HepG2 (cell line): Measurements from ENCODE around the gene TNN. TPM values are rescaled to one million over a fixed set of nuclear protein-coding genes. Genes with fewer than 3 reads are reported as not detected.

Experiments used
- ATAC-seq: fragments of 200-7000 bp; cut with Tn5 transposase; 3 replicates; pipeline ENCODE4 v1.9.1; 2020; ENCODE audit warnings: mild to moderate bottlenecking, moderate library complexity
- BruUV-seq: library from RNA; stranded (reverse); fragments of 400-500 nt; replicated peaks from 2 replicates; lab custom pipeline; 2021; lab: Mats Ljungman, UMichigan
- CTCF ChIA-PET: fragments of 300-600 bp; formaldehyde crosslinking; extraction: SDS; loops from one replicate; lab custom pipeline; 2021; ENCODE audit warnings: low total read pairs, inconsistent platforms, low intra/inter-chr PET ratio; lab: Yijun Ruan, JAX
- POLR2A ChIA-PET: fragments of 350-600 bp; sonication (Branson Sonifier 250); formaldehyde crosslinking; loops from one replicate; lab custom pipeline; 2020; ENCODE audit warnings: antibody characterized with exemption, inconsistent platforms; lab: Yijun Ruan, JAX
- DNase-seq: peaks from one replicate; pipeline ENCODE4 v3.0.0-alpha.2; 2015; ENCODE audit warnings: low spot score
- FAIRE-seq: peaks from 3 replicates; lab custom pipeline; 2011; peaks lifted over from hg19 to GRCh38; lab: Jason Lieb, UNC
- H2AFZ ChIP-seq: one replicate; pipeline ENCODE4 v1.6.1; 2011; ENCODE audit warnings: low read length, inconsistent platforms
- H3K27ac ChIP-seq: fragments of 300-600 bp; 3 replicates; pipeline ENCODE4 v1.8.0; 2011; ENCODE audit warnings: mixed run types, mild to moderate bottlenecking, mixed read lengths, low read length, inconsistent platforms; ENCODE audit not compliant: insufficient read depth; ENCODE audit errors: extremely low read length
- H3K27me3 ChIP-seq, 2 experiments: fragments of 200-600 bp in 1 of 2; 2 replicates in 1 of 2; 3 replicates in 1 of 2; pipeline versions ENCODE4 v1.6.0 to v1.8.0; 2011; ENCODE audit warnings: low read length in 2 of 2, mild to moderate bottlenecking in 2 of 2, moderate library complexity in 2 of 2, inconsistent platforms in 1 of 2; ENCODE audit not compliant: insufficient read depth in 2 of 2, control insufficient read depth in 1 of 2
- H3K36me3 ChIP-seq, 2 experiments: fragments of 200-600 bp in 1 of 2; replicated peaks in 1 of 2; 2 replicates in 1 of 2; 3 replicates in 1 of 2; pipeline versions ENCODE4 v1.5.1 to v1.8.0; 2011; ENCODE audit warnings: low read length in 2 of 2, inconsistent platforms in 1 of 2; ENCODE audit not compliant: insufficient read depth in 2 of 2, control insufficient read depth in 1 of 2
- H3K4me1 ChIP-seq: 2 replicates; pipeline ENCODE4 v1.5.1; 2012; ENCODE audit warnings: low read length, inconsistent platforms; ENCODE audit not compliant: insufficient read depth
- H3K4me2 ChIP-seq: 2 replicates; pipeline ENCODE4 v1.6.0; 2011; ENCODE audit warnings: low read depth, low read length, inconsistent platforms
- H3K4me3 ChIP-seq, 3 experiments: fragments of 200-600 bp in 1 of 3; sonication (generic), shearing (Covaris generic) in 1 of 3; replicated peaks in 1 of 3; 2 replicates each; pipeline ENCODE4 v1.5.1; 2011 to 2016; ENCODE audit warnings: low read length in 3 of 3, inconsistent platforms in 2 of 3, low read depth in 2 of 3, mild to moderate bottlenecking in 2 of 3, control low read depth in 1 of 3, mixed read lengths in 1 of 3; ENCODE audit not compliant: insufficient read depth in 1 of 3
- H3K79me2 ChIP-seq: one replicate; pipeline ENCODE4 v1.6.1; 2011; ENCODE audit warnings: low read length, inconsistent platforms; ENCODE audit not compliant: insufficient read depth
- H3K9ac ChIP-seq: 2 replicates; pipeline ENCODE4 v1.6.0; 2011; ENCODE audit warnings: mild to moderate bottlenecking, low read depth, low read length, inconsistent platforms; ENCODE audit not compliant: insufficient read depth
- H3K9me3 ChIP-seq: 2 replicates; pipeline ENCODE4 v1.5.1; 2012; ENCODE audit warnings: mild to moderate bottlenecking, low read length
- H4K20me1 ChIP-seq: 2 replicates; pipeline ENCODE4 v1.6.0; 2011; ENCODE audit warnings: inconsistent platforms, mild to moderate bottlenecking, low read length, moderate library complexity; ENCODE audit not compliant: insufficient read depth
- BORCS8-MEF2B ChIP-seq: sonication (generic); formaldehyde crosslinking; IDR thresholded peaks from 2 replicates; pipeline ENCODE4 v1.8.0; 2022; ENCODE audit warnings: mild to moderate bottlenecking, missing genetic modification reagents
- ELF3 ChIP-seq: IDR thresholded peaks from 2 replicates; pipeline ENCODE4 v1.6.1; 2016; ENCODE audit warnings: missing genetic modification reagents, missing compliant biosample characterization
- HOMEZ ChIP-seq: IDR thresholded peaks from 2 replicates; pipeline ENCODE4 v1.6.1; 2016; ENCODE audit warnings: low read depth
- NFE2L2 ChIP-seq: fragments of 150-350 bp; IDR thresholded peaks from 2 replicates; pipeline ENCODE4 v1.6.1; 2014; ENCODE audit warnings: low read length
- NR2C2 ChIP-seq: sonication (generic); formaldehyde crosslinking; IDR thresholded peaks from 2 replicates; pipeline ENCODE4 v1.4.0; 2020; ENCODE audit warnings: missing genetic modification reagents, mild to moderate bottlenecking, moderate library complexity, borderline replicate concordance
- SIN3B ChIP-seq: fragments of 150-350 bp; IDR thresholded peaks from 2 replicates; pipeline ENCODE4 v1.6.1; 2014; ENCODE audit warnings: low read length
- ZNF232 ChIP-seq: sonication (generic); formaldehyde crosslinking; IDR thresholded peaks from 2 replicates; pipeline ENCODE4 v1.4.0; 2020; ENCODE audit warnings: missing genetic modification reagents, borderline replicate concordance
- ZNF407 ChIP-seq: sonication (generic); formaldehyde crosslinking; IDR thresholded peaks from one replicate; pipeline ENCODE4 v1.5.1; 2020; ENCODE audit warnings: mild to moderate bottlenecking, missing genetic modification reagents; ENCODE audit errors: not compliant biosample characterization
- ZNF674 ChIP-seq: sonication (generic); formaldehyde crosslinking; IDR thresholded peaks from 2 replicates; pipeline ENCODE4 v1.5.0; 2020; ENCODE audit warnings: low read depth, mild to moderate bottlenecking, missing genetic modification reagents
- ZNF761 ChIP-seq: sonication (generic); formaldehyde crosslinking; conservative IDR thresholded peaks from 2 replicates; pipeline ENCODE4 v1.4.0; 2020; ENCODE audit warnings: mild to moderate bottlenecking, missing genetic modification reagents
- ZNF781 ChIP-seq: sonication (generic); formaldehyde crosslinking; IDR thresholded peaks from 2 replicates; pipeline ENCODE4 v1.5.1; 2020; ENCODE audit warnings: borderline replicate concordance, mild to moderate bottlenecking, missing genetic modification reagents; ENCODE audit errors: not compliant biosample characterization
- ZSCAN21 ChIP-seq: sonication (generic); formaldehyde crosslinking; IDR thresholded peaks from 2 replicates; pipeline ENCODE4 v1.8.0; 2022; ENCODE audit warnings: mild to moderate bottlenecking, missing genetic modification reagents, moderate library complexity, borderline replicate concordance
- WGBS: methylation state at CpG from one replicate; pipeline ENCODE4 v1.1.6; 2017; ENCODE audit warnings: low lambda C conversion rate; 5-methylcytosine and 5-hydroxymethylcytosine counted together
- in situ Hi-C: cut with HindIII; loops from 2 replicates; pipeline ENCODE4 v1.10.0; 2017; ENCODE audit warnings: low pct_unique_long_range_greater_than_20kb; ENCODE audit not compliant: extremely low pct_ligation_motif_present
- intact Hi-C: fragments of 100-400 bp; cut with micrococcal nuclease; formaldehyde crosslinking; loops from one replicate; pipeline ENCODE4 v1.10.0; 2022; ENCODE audit not compliant: unreplicated experiment
- polyA plus RNA-seq, 8 experiments: library from polyadenylated mRNA; depleted of rRNA in 3 of 8; stranded (reverse) in 7 of 8; unstranded in 1 of 8; fragments of >200 nt; fragmentation: Illumina TruSeq in 4 of 8; extraction: Trizol in 4 of 8; gene quantifications; 2 replicates each; pipeline versions ENCODE4 v1.2.1 to v1.2.3, GENCODE V29; 2011 to 2016; ENCODE audit warnings: low read depth in 4 of 8, missing spikeins in 1 of 8, mixed read lengths in 1 of 8; ENCODE audit not compliant: insufficient read depth in 1 of 8
- total RNA-seq, 5 experiments: library from RNA; depleted of rRNA; stranded (reverse); fragments of >200 nt; fragmentation: Illumina TruSeq; extraction: Trizol; gene quantifications; 2 replicates each; pipeline ENCODE4 v1.2.3, GENCODE V29; 2016; ENCODE audit warnings: low read depth in 1 of 5

The TNN gene
- total and polyA plus RNA-seq, 2 of the 13 experiments (the other 11 are each of a cell fraction or from before 2014, with no cell fraction given), result not detected

GRCh38 chr1:175133673-175134435, 66.2 kb downstream of the TNN start (continued):
- TF ChIP-seq BORCS8-MEF2B (no peak), SIN3B (no peak), ELF3 (CRISPR knock-in tag) (no peak), NFE2L2 (no peak)

GRCh38 chr1:175134500-175134899, 66.9 kb downstream of the TNN start:
- FAIRE-seq, result no peak
- BruUV-seq, result no TSS peak
- POLR2A ChIA-PET, result no interaction called here

More at GRCh38 chr1:175134500-175134899, 66.9 kb downstream of the TNN start:
- H4K20me1 ChIP-seq, result no peaks in the 10 kb centered on the region
- no peak overlapping the region for H2AFZ ChIP-seq
- H3K79me2 ChIP-seq, result no peaks in the 10 kb centered on the region
- CTCF ChIA-PET, result no interaction called here
- H3K9ac ChIP-seq, result no peak overlapping the region
- WGBS, result 3% methylated on average over 1 of the region's 1 CpG
- intact Hi-C loops, result no loop called here
- ATAC-seq, result no peak
- no peaks in the 10 kb centered on the region; a peak in 1 of 5 replicates for H3K27me3 ChIP-seq
- H3K27ac ChIP-seq, result no peak overlapping the region
- H3K4me2 ChIP-seq, result no peak overlapping the region
- no peaks in the 10 kb centered on the region for H3K36me3 ChIP-seq
- TF ChIP-seq ZSCAN21 (CRISPR knock-in tag), result no peak
- TF ChIP-seq ZNF674 (CRISPR knock-in tag), result no peak
- TF ChIP-seq ZNF761 (CRISPR knock-in tag), result no peak
- no peak for TF ChIP-seq NR2C2 (CRISPR knock-in tag)
- no peak for TF ChIP-seq ZNF232 (CRISPR knock-in tag)
- no peak for TF ChIP-seq HOMEZ (CRISPR knock-in tag)
- TF ChIP-seq ZNF407, result no peak
- no peak for TF ChIP-seq ZNF781 (CRISPR knock-in tag)
- H3K4me1 ChIP-seq, result no peaks in the 10 kb centered on the region
- no peak overlapping the region for H3K4me3 ChIP-seq
- in situ Hi-C loops, result no loop called here
- no peaks in the 10 kb centered on the region for H3K9me3 ChIP-seq
- no peak for DNase-seq
